Esophagus squamous epithelium (tissue), 5 donors: Measurements from ENCODE around the gene SFXN1. TPM values are rescaled to one million over a fixed set of nuclear protein-coding genes. Genes with fewer than 3 reads are reported as not detected.

ENCODE experiments used
- DNase-seq: peaks from one replicate; lab custom pipeline; 2025; lab: John Stamatoyannopoulos, UW
- H3K27ac ChIP-seq, 4 donors: fragments of 200-600 bp; sonication (generic); one replicate each; pipeline ENCODE4 v1.5.1; 2016 to 2019; ENCODE audit warnings: mild to moderate bottlenecking in 1 of 4
- H3K27me3 ChIP-seq, 4 donors: fragments of 200-600 bp; sonication (generic); 1 replicate in 3 of 4; 2 replicates in 1 of 4; pipeline versions ENCODE4 v1.5.1 to v1.6.0; 2017 to 2021; ENCODE audit warnings: antibody characterized with exemption in 1 of 4
- H3K36me3 ChIP-seq, 3 donors: fragments of 200-600 bp; sonication (generic); one replicate each; pipeline ENCODE4 v1.5.1; 2016 to 2019
- H3K4me1 ChIP-seq, 3 donors: fragments of 200-600 bp; sonication (generic); one replicate each; pipeline ENCODE4 v1.5.1; 2017 to 2019
- H3K4me3 ChIP-seq, 4 donors: fragments of 200-600 bp; sonication (generic); 1 replicate in 3 of 4; 2 replicates in 1 of 4; pipeline ENCODE4 v1.5.1; 2016 to 2019; ENCODE audit warnings: mild to moderate bottlenecking in 2 of 4, moderate library complexity in 1 of 4
- H3K9me3 ChIP-seq, 3 donors: fragments of 200-600 bp; sonication (generic); one replicate each; pipeline ENCODE4 v1.5.1; 2016 to 2019
- CTCF ChIP-seq, 6 experiments: fragments of 450-650 bp in 4 of 6; fragments of 200-600 bp in 2 of 6; sonication (generic) in 2 of 6; IDR thresholded peaks; one replicate each; pipeline ENCODE4 v1.5.1; 2016 to 2019; ENCODE audit warnings: antibody characterized with exemption in 6 of 6, mild to moderate bottlenecking in 4 of 6, moderate library complexity in 4 of 6
- POLR2A ChIP-seq, 4 donors: fragments of 450-650 bp; IDR thresholded peaks; one replicate each; pipeline ENCODE4 v1.6.1; 2017; ENCODE audit warnings: antibody characterized with exemption in 4 of 4, mild to moderate bottlenecking in 4 of 4, moderate library complexity in 3 of 4
- WGBS, 2 donors: methylation state at CpG; one replicate each; pipeline ENCODE4 v1.1.5; 2018; 5-methylcytosine and 5-hydroxymethylcytosine counted together
- intact Hi-C: fragments of 100-400 bp; cut with DNase I; formaldehyde crosslinking; loops from one replicate; pipeline ENCODE4 v1.15.0; 2022
- total RNA-seq, 4 donors: library from RNA; depleted of rRNA; stranded (reverse); fragments of >200 nt; gene quantifications; one replicate each; pipeline ENCODE4 v1.1.0, GENCODE V29; 2016
- donor health status: DM: yes; HTN: yes; CAD: no.

SFXN1 gene
- total RNA-seq, 4 donors from 2014 or later = 39.6 to 81.7 (median 51.9) TPM

GRCh38 chr5:175535796-175536195 is 57.4 kb downstream of the SFXN1 start:
- H3K4me3 ChIP-seq = no peak overlapping the region
- H3K4me1 ChIP-seq = peaks cover 0 to 8% (median 0%) of the 10 kb centered on the region in 3 donors
- no peak overlapping the region for H3K27ac ChIP-seq
- peaks cover 0 to 8% (median 0%) of the 10 kb centered on the region in 3 donors for H3K36me3 ChIP-seq
- peaks cover 0 to 6% (median 0%) of the 10 kb centered on the region in 4 donors for H3K27me3 ChIP-seq
- no peak for DNase-seq
- intact Hi-C loops = no loop called here
- TF ChIP-seq POLR2A (IDR thresholded peaks at IDR 0.05) (no peak), CTCF (IDR thresholded peaks at IDR 0.05) (no peak)
- WGBS, 2 donors = 46 to 65% methylated on average over 3 of the region's 3 CpGs
- H3K9me3 ChIP-seq = no peaks in the 10 kb centered on the region

GRCh38 chr5:175538576-175538975 is 60.2 kb downstream of the SFXN1 start:
- Histone ChIP-seq H3K27ac (no peak overlapping the region), H3K4me3 (no peak overlapping the region), H3K27me3 (peaks cover 0 to 20% (median 0%) of the 10 kb centered on the region in 4 donors), H3K36me3 (no peaks in the 10 kb centered on the region), H3K4me1 (peaks cover 0 to 8% (median 0%) of the 10 kb centered on the region in 3 donors), H3K9me3 (no peaks in the 10 kb centered on the region)
- TF ChIP-seq POLR2A (IDR thresholded peaks at IDR 0.05) = no peak
- no peak for TF ChIP-seq CTCF (IDR thresholded peaks at IDR 0.05)
- 82 to 84% methylated on average over 5 of the region's 5 CpGs for WGBS, 2 donors
- DNase-seq = no peak
- intact Hi-C loops = no loop called here

- Histone ChIP-seq H3K36me3 (no peaks in the 10 kb centered on the region), H3K27ac (no peak overlapping the region), H3K4me3 (no peak overlapping the region), H3K27me3 (peaks cover 0 to 16% (median 0%) of the 10 kb centered on the region in 4 donors), H3K9me3 (no peaks in the 10 kb centered on the region), H3K4me1 (no peaks in the 10 kb centered on the region)
- no peak for TF ChIP-seq POLR2A (IDR thresholded peaks at IDR 0.05)
- TF ChIP-seq CTCF (IDR thresholded peaks at IDR 0.05) = no peak
- WGBS, 2 donors = 86 to 100% methylated on average over 2 of the region's 2 CpGs
- no peak for DNase-seq
- intact Hi-C loops = no loop called here
Measured at GRCh38 chr5:175539936-175540335, 61.6 kb downstream of the SFXN1 start.

GRCh38 chr5:175541264-175541663 is 62.9 kb downstream of the SFXN1 start:
- intact Hi-C loops = no loop called here
- WGBS, 2 donors = 66 to 71% methylated on average over 3 to 4 of the region's 4 CpGs
- H3K9me3 ChIP-seq = no peaks in the 10 kb centered on the region
- H3K27me3 ChIP-seq = peaks cover 0 to 21% (median 0%) of the 10 kb centered on the region in 4 donors
- no peak for TF ChIP-seq CTCF (IDR thresholded peaks at IDR 0.05)
- TF ChIP-seq POLR2A (IDR thresholded peaks at IDR 0.05) = no peak
- no peaks in the 10 kb centered on the region for H3K4me1 ChIP-seq
- no peak overlapping the region for H3K4me3 ChIP-seq
- no peak overlapping the region for H3K27ac ChIP-seq
- no peak for DNase-seq
- no peaks in the 10 kb centered on the region for H3K36me3 ChIP-seq

- 31 to 52% methylated on average over 4 to 5 of the region's 5 CpGs for WGBS, 2 donors
Measured at GRCh38 chr5:175542232-175542965, 64.0 kb downstream of the SFXN1 start.

More at GRCh38 chr5:175542232-175542965, 64.0 kb downstream of the SFXN1 start:
- Histone ChIP-seq H3K9me3 (no peaks in the 10 kb centered on the region), H3K27ac (no peak overlapping the region), H3K36me3 (no peaks in the 10 kb centered on the region), H3K27me3 (peaks cover 0 to 33% (median 0%) of the 10 kb centered on the region in 4 donors), H3K4me3 (no peak overlapping the region), H3K4me1 (no peaks in the 10 kb centered on the region)
- intact Hi-C loops = no loop called here
- no peak for TF ChIP-seq POLR2A (IDR thresholded peaks at IDR 0.05)
- DNase-seq = no peak
